ENCODE measurements around the gene ZBTB20. TPM values are rescaled to one million over a fixed set of nuclear protein-coding genes. Genes with fewer than 3 reads are reported as not detected.
"Not testable (repeated sequence)": the region's sequence is repeated elsewhere in the genome, so short reads cannot be mapped to it uniquely, and the experiment has no call there.

Gene ZBTB20
- total RNA-seq, 4 donors from 2014 or later, result 4.1 to 41.8 (median 11.6) TPM

DNA sequence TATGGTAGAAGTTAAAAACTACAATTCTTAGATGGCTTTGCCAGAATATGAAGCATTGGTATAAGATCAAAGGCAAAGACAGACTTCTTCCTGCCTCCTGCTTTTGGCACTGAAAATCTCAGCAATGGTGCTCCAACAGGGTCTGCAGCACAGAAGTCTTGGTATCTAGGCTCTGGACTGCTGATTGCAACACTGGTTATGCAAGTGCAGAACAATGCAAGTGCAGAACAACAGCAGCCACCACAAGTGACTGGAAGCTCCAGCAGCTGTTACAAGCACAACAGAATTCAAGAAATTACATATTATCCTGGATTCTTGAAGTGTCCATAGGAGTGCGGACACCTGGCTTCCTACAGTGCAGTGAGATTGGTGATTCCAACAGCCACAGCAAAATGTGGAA is 33.7 kb downstream of the ZBTB20 start:
- Histone ChIP-seq H3K27me3 (no peaks in the 10 kb centered on the region), H3K9me3 (no peaks in the 10 kb centered on the region), H3K36me3 (peaks cover 0 to 10% (median 0%) of the 10 kb centered on the region in 3 donors), H3K4me1 (no peaks in the 10 kb centered on the region), H3K4me3 (no peak overlapping the region), H3K27ac (no peak overlapping the region)
- DNase-seq, result no peak
- TF ChIP-seq POLR2A (IDR thresholded peaks at IDR 0.05), result no peak
- TF ChIP-seq, protein P1, sequence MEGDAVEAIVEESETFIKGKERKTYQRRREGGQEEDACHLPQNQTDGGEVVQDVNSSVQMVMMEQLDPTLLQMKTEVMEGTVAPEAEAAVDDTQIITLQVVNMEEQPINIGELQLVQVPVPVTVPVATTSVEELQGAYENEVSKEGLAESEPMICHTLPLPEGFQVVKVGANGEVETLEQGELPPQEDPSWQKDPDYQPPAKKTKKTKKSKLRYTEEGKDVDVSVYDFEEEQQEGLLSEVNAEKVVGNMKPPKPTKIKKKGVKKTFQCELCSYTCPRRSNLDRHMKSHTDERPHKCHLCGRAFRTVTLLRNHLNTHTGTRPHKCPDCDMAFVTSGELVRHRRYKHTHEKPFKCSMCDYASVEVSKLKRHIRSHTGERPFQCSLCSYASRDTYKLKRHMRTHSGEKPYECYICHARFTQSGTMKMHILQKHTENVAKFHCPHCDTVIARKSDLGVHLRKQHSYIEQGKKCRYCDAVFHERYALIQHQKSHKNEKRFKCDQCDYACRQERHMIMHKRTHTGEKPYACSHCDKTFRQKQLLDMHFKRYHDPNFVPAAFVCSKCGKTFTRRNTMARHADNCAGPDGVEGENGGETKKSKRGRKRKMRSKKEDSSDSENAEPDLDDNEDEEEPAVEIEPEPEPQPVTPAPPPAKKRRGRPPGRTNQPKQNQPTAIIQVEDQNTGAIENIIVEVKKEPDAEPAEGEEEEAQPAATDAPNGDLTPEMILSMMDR (IDR thresholded peaks at IDR 0.05), result no peak
- 100% methylated on average over 1 of the region's 1 CpG for WGBS, 2 donors
- intact Hi-C loops (cut with DNase I), result no loop called here

DNA sequence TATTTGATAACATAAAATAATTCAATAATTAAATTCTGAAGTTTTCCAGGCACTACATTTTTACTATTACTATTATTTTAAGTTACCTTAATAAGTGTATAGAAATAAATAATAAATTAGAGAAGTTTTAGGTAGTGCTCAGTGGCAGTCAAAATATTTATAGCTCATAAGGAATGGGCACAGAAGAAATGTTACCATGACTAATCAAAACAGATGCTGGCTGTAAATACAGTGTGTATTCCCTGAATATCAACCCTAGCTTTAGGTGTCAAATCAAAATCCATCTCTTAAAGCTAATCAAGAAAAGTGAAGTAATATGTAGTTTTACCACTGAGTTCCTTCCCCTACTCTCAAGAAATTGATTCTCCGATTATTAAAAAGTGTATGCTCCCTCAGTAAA is 35.5 kb downstream of the ZBTB20 start:
- intact Hi-C loops (cut with DNase I), result no loop called here
- Histone ChIP-seq H3K27me3 (no peaks in the 10 kb centered on the region), H3K4me1 (no peaks in the 10 kb centered on the region), H3K36me3 (peaks cover 0 to 23% (median 0%) of the 10 kb centered on the region in 3 donors), H3K9me3 (no peaks in the 10 kb centered on the region), H3K4me3 (no peak overlapping the region), H3K27ac (no peak overlapping the region)
- TF ChIP-seq, protein P1 (IDR thresholded peaks at IDR 0.05), result no peak
- TF ChIP-seq POLR2A (IDR thresholded peaks at IDR 0.05), result no peak
- DNase-seq, result no peak
- WGBS, 2 donors, result 92 to 100% methylated on average over 1 of the region's 1 CpG

DNA sequence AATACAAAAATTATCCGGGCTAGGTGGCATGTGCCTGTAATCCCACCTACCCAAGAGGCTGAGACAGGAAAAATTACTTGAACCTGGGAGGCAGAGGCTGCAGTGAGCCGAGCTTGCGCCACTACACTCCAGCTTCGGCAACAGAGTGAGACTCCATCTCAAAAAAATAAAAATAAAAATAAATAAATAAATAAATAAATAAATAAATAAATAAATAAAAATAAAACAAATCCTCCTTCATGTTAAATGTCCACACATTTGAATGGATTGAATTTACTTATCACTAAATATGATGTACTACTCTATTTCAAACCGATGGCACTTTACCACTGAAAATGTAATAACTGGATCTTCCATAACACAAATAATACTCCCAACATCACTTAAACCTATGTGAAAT is 36.3 kb downstream of the ZBTB20 start:
- H3K4me1 ChIP-seq, result no peaks in the 10 kb centered on the region
- intact Hi-C loops (cut with DNase I), result no loop called here
- 88 to 96% methylated on average over 5 of the region's 5 CpGs for WGBS, 2 donors

DNA sequence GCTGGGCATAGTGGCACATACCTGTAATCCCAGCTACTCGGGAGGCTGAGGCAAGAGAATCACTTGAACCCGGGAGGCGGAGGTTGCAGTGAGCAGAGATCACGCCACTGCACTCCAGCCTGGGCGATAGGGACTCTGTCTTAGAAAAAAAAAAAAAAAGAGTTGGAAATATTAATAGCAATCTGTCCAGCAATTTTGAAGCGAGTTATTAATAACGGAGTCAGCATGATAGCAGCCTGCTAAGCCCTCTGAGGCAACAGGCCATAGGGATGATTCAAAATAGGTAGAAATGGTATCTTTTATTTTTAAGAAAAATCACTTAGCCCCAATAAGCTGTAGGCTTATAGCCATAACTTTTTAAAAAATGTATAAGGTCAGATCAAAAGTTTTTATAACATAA is 37.0 kb downstream of the ZBTB20 start:
- H3K4me3 ChIP-seq; H3K27me3 ChIP-seq; H3K9me3 ChIP-seq; intact Hi-C loops (cut with DNase I); H3K4me1 ChIP-seq; DNase-seq; H3K27ac ChIP-seq: not testable (repeated sequence)
- WGBS, 2 donors, result 87 to 94% methylated on average over 7 of the region's 7 CpGs
- H3K36me3 ChIP-seq, result peaks cover 0 to 23% (median 0%) of the 10 kb centered on the region in 3 donors

More for the DNA sequence above, 36.3 kb downstream of the ZBTB20 start:
- no peak for DNase-seq
- Histone ChIP-seq H3K36me3 (peaks cover 0 to 23% (median 0%) of the 10 kb centered on the region in 3 donors), H3K27ac (no peak overlapping the region), H3K4me3 (no peak overlapping the region), H3K9me3 (no peaks in the 10 kb centered on the region), H3K27me3 (no peaks in the 10 kb centered on the region)
- TF ChIP-seq, protein P1 (IDR thresholded peaks at IDR 0.05), result no peak
- no peak for TF ChIP-seq POLR2A (IDR thresholded peaks at IDR 0.05)

DNA sequence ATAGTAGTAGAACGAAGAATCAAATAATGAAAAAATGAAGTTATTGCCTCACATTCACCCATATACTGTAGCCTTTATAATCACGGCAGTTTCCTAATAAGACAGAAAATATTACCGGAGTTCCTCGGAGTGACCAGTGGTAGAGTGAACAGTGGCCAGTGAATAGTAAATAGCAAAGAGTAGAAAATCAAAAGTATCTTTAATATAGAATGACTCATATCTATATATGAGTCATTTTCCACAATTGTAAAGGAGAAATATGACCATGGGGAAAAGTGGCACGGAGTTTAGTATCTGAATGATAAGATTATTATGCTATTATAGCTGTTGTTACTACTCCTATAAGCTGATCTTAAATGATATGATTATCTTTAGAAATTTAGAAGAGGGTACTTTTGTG is 38.5 kb downstream of the ZBTB20 start:
- Histone ChIP-seq H3K36me3 (peaks cover 0 to 35% (median 0%) of the 10 kb centered on the region in 3 donors), H3K4me1 (no peaks in the 10 kb centered on the region), H3K27ac (no peak overlapping the region), H3K27me3 (no peaks in the 10 kb centered on the region), H3K4me3 (no peak overlapping the region), H3K9me3 (no peaks in the 10 kb centered on the region)
- WGBS, 2 donors, result 77 to 82% methylated on average over 5 of the region's 5 CpGs
- DNase-seq, result no peak
- intact Hi-C loops (cut with DNase I), result no loop called here
- no peak for TF ChIP-seq POLR2A (IDR thresholded peaks at IDR 0.05)
- TF ChIP-seq, protein P1 (IDR thresholded peaks at IDR 0.05), result no peak

DNA sequence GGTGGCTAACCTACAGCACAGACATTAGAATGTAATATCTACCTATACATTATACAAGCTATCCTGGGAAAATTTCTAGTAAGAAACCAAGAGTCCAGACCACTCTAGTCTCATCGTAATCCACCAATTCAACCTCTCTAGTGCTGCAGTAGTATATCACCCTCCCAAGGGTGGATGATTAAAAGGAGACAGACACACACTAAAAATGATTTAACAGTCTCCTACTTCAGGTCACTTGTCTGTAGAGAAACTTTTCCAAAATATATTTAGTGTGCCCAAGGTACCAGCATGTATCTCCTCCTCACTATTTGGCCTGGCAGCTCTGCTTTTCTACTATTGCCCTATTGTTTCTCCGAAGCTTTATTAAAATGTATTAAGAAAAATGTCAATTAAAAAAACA is 45.0 kb downstream of the ZBTB20 start:
- 84 to 97% methylated on average over 2 of the region's 2 CpGs for WGBS, 2 donors
- no peak for TF ChIP-seq POLR2A (IDR thresholded peaks at IDR 0.05)
- TF ChIP-seq, protein P1 (IDR thresholded peaks at IDR 0.05), result no peak
- Histone ChIP-seq H3K4me1 (peaks cover 0 to 37% (median 13%) of the 10 kb centered on the region in 3 donors), H3K27ac (no peak overlapping the region), H3K27me3 (no peaks in the 10 kb centered on the region), H3K36me3 (peaks cover 0 to 12% (median 0%) of the 10 kb centered on the region in 3 donors), H3K4me3 (no peak overlapping the region), H3K9me3 (no peaks in the 10 kb centered on the region)
- DNase-seq, result no peak
- intact Hi-C loops (cut with DNase I), result no loop called here
